Endothelial cell of umbilical vein (primary cell): ENCODE results near the gene COX7A2L. TPM values are rescaled to one million over a fixed set of nuclear protein-coding genes. Genes with fewer than 3 reads are reported as not detected.

Experiments
- BruUV-seq: library from RNA; stranded (reverse); fragments of 400-500 nt; replicated peaks from 2 replicates; lab custom pipeline; 2021; lab: Mats Ljungman, UMichigan
- CTCF ChIA-PET: fragments of 300-600, 350-600 bp; sonication (Branson Sonifier 250); formaldehyde crosslinking; loops from one replicate; lab custom pipeline; 2021; ENCODE audit warnings: antibody characterized with exemption, inconsistent platforms; lab: Charles Lee
- POLR2A ChIA-PET: fragments of 300-600, 350-600 bp; sonication (Branson Sonifier 250); formaldehyde crosslinking; loops from one replicate; lab custom pipeline; 2021; ENCODE audit warnings: antibody characterized with exemption, inconsistent platforms; lab: Charles Lee
- DNase-seq: peaks from one replicate; pipeline ENCODE4 v3.0.0-alpha.2; 2011; ENCODE audit warnings: low read depth, low spot score
- FAIRE-seq: peaks from 2 replicates; lab custom pipeline; 2011; peaks lifted over from hg19 to GRCh38; lab: Jason Lieb, UNC
- H2AFZ ChIP-seq: 2 replicates; pipeline ENCODE4 v1.6.0; 2012; ENCODE audit warnings: low read depth, low read length, control low read depth, inconsistent platforms
- H3K27ac ChIP-seq: 2 replicates; pipeline ENCODE4 v1.5.1; 2011; ENCODE audit warnings: low read depth, mild to moderate bottlenecking, control low read depth, low read length, moderate library complexity; ENCODE audit not compliant: insufficient read depth
- H3K27me3 ChIP-seq, 2 experiments: 2 replicates each; pipeline versions ENCODE4 v1.6.0 to v1.6.1; 2011; ENCODE audit warnings: low read length in 2 of 2, mixed read lengths in 1 of 2; ENCODE audit not compliant: control insufficient read depth in 2 of 2, insufficient read depth in 2 of 2
- H3K36me3 ChIP-seq, 2 experiments: 2 replicates in 1 of 2; 3 replicates in 1 of 2; pipeline ENCODE4 v1.5.1; 2011; ENCODE audit warnings: low read length in 2 of 2, mild to moderate bottlenecking in 1 of 2, moderate library complexity in 1 of 2; ENCODE audit not compliant: control insufficient read depth in 2 of 2, insufficient read depth in 2 of 2; ENCODE audit errors: extremely low read depth in 1 of 2
- H3K4me1 ChIP-seq: 3 replicates; pipeline ENCODE4 v1.5.1; 2011; ENCODE audit warnings: mild to moderate bottlenecking, low read length; ENCODE audit not compliant: control insufficient read depth, insufficient read depth; ENCODE audit errors: extremely low read depth
- H3K4me2 ChIP-seq: 2 replicates; pipeline ENCODE4 v1.6.1; 2011; ENCODE audit warnings: low read length, control low read depth, mixed read lengths; ENCODE audit not compliant: insufficient read depth
- H3K4me3 ChIP-seq, 3 experiments: fragments of 200-600 bp in 1 of 3; sonication (generic), shearing (Covaris generic) in 1 of 3; replicated peaks in 1 of 3; 2 replicates each; pipeline ENCODE4 v1.5.1; 2011 to 2016; ENCODE audit warnings: control low read depth in 3 of 3, low read length in 3 of 3, mild to moderate bottlenecking in 2 of 3, inconsistent platforms in 1 of 3, low read depth in 1 of 3, moderate library complexity in 1 of 3; ENCODE audit not compliant: insufficient read depth in 1 of 3
- H3K79me2 ChIP-seq: 2 replicates; pipeline ENCODE4 v1.6.0; 2012; ENCODE audit warnings: low read length, inconsistent platforms; ENCODE audit not compliant: control insufficient read depth, insufficient read depth
- H3K9ac ChIP-seq: replicated peaks from 2 replicates; pipeline ENCODE3; 2011; ENCODE audit warnings: low read length, control low read depth; ENCODE audit not compliant: insufficient read depth; ENCODE audit errors: extremely low read depth
- H3K9me1 ChIP-seq: replicated peaks from 3 replicates; pipeline ENCODE4 v1.6.0; 2011; ENCODE audit warnings: mild to moderate bottlenecking, low read length; ENCODE audit not compliant: control insufficient read depth, insufficient read depth; ENCODE audit errors: extremely low read depth
- H3K9me3 ChIP-seq: replicated peaks from 2 replicates; pipeline ENCODE4 v1.5.1; 2012; ENCODE audit warnings: low read length, inconsistent platforms; ENCODE audit not compliant: control insufficient read depth, insufficient read depth
- H4K20me1 ChIP-seq: replicated peaks from 2 replicates; pipeline ENCODE3; 2011; ENCODE audit warnings: mild to moderate bottlenecking, low read length; ENCODE audit not compliant: control insufficient read depth, insufficient read depth; ENCODE audit errors: extremely low read depth
- EZH2 ChIP-seq: IDR thresholded peaks from 2 replicates; pipeline ENCODE4 v1.6.1; 2012; ENCODE audit warnings: borderline replicate concordance, low read depth, mild to moderate bottlenecking, moderate library complexity, low read length, inconsistent platforms; ENCODE audit not compliant: severe bottlenecking
- FOS ChIP-seq: IDR thresholded peaks from 2 replicates; pipeline ENCODE4 v1.6.1; 2011; ENCODE audit warnings: mild to moderate bottlenecking, low read length, moderate library complexity, borderline replicate concordance; ENCODE audit not compliant: insufficient read depth
- GATA2 ChIP-seq: IDR thresholded peaks from 2 replicates; pipeline ENCODE4 v1.7.0; 2011; ENCODE audit warnings: low read depth, mild to moderate bottlenecking, moderate library complexity, mixed read lengths, low read length; ENCODE audit not compliant: insufficient read length, insufficient read depth
- JUN ChIP-seq: IDR thresholded peaks from 2 replicates; pipeline ENCODE4 v1.6.1; 2011; ENCODE audit warnings: borderline replicate concordance, low read depth; ENCODE audit not compliant: insufficient read length, insufficient read depth
- MAX ChIP-seq: IDR thresholded peaks from 2 replicates; pipeline ENCODE4 v1.6.1; 2011; ENCODE audit not compliant: insufficient read depth, insufficient read length
- MYC ChIP-seq: IDR thresholded peaks from one replicate; pipeline ENCODE4 v1.6.1; 2011; ENCODE audit warnings: mild to moderate bottlenecking, low read depth, low read length
- POLR2A ChIP-seq: IDR thresholded peaks from 2 replicates; pipeline ENCODE4 v1.6.1; 2012; ENCODE audit warnings: low read depth, mild to moderate bottlenecking, control low read depth, low read length
- POLR2AphosphoS5 ChIP-seq: IDR thresholded peaks from 2 replicates; pipeline ENCODE4 v1.6.1; 2012; ENCODE audit warnings: low read depth, mild to moderate bottlenecking, control low read depth, low read length, moderate library complexity; ENCODE audit not compliant: insufficient read depth
- dilution Hi-C: fragments of 300-500 bp; cut with MboI; formaldehyde crosslinking; loops from one replicate; pipeline ENCODE4 v1.15.0; 2019; ENCODE audit warnings: low sequenced_read_pairs; ENCODE audit not compliant: extremely low pct_ligation_motif_present
- intact Hi-C: fragments of 100-400 bp; cut with micrococcal nuclease; formaldehyde crosslinking; loops from one replicate; pipeline ENCODE4 v1.10.0; 2022
- polyA plus RNA-seq, 4 experiments: library from polyadenylated mRNA; depleted of rRNA in 3 of 4; stranded (reverse) in 3 of 4; unstranded in 1 of 4; fragments of >200 nt; gene quantifications; 2 replicates each; pipeline versions ENCODE4 v1.2.1 to v1.2.3, GENCODE V29; 2011 to 2012; ENCODE audit warnings: missing spikeins in 1 of 4
- total RNA-seq: library from RNA; stranded (reverse); gene quantifications from 2 replicates; pipeline ENCODE4 v1.2.3, GENCODE V29; 2021
- TF ChIP-seq, protein P1 (sequence below), 2 donors: IDR thresholded peaks; 1 replicate in 1 of 2; 2 replicates in 1 of 2; pipeline ENCODE4 v1.5.1; 2011; ENCODE audit warnings: low read length in 2 of 2, mild to moderate bottlenecking in 2 of 2, moderate library complexity in 2 of 2, control low read depth in 1 of 2, inconsistent platforms in 1 of 2, low read depth in 1 of 2; ENCODE audit not compliant: insufficient read depth in 1 of 2; ENCODE audit errors: extremely low read depth in 1 of 2

COX7A2L gene
- total and polyA plus RNA-seq, 2 donors (not counting 3 experiments of a cell fraction or from before 2014, with no cell fraction given) = 94.2 to 119 TPM

- ChIA-PET CTCF (interaction anchor here (0.7 to 2.8 kb wide), 4 partner anchors 9 to 303 kb away, joined by 3 to 9 read pairs (median 6); no protein-coding TSS in a partner anchor), POLR2A (no interaction called here)
- no peaks in the 10 kb centered on the region for H4K20me1 ChIP-seq
- peaks cover 0 to 2% of the 10 kb centered on the region in 2 experiments for H3K27me3 ChIP-seq
- H3K4me2 ChIP-seq = peak overlapping the region; percentile 87
- no peaks in the 10 kb centered on the region for H3K9me1 ChIP-seq
- peak overlapping the region; percentile 94 for H3K9ac ChIP-seq
- no peaks in the 10 kb centered on the region for H3K9me3 ChIP-seq
- FAIRE-seq = no peak
- H3K4me1 ChIP-seq = peaks cover 18% of the 10 kb centered on the region
- BruUV-seq = no TSS peak
- DNase-seq = peak; percentile 53
- dilution Hi-C loops = no loop called here
- TF ChIP-seq POLR2AphosphoS5 = no peak
- TF ChIP-seq MAX = no peak
- no peak for TF ChIP-seq EZH2
- no peak for TF ChIP-seq GATA2
- TF ChIP-seq JUN = no peak
- TF ChIP-seq POLR2A = no peak
- TF ChIP-seq, protein P1, sequence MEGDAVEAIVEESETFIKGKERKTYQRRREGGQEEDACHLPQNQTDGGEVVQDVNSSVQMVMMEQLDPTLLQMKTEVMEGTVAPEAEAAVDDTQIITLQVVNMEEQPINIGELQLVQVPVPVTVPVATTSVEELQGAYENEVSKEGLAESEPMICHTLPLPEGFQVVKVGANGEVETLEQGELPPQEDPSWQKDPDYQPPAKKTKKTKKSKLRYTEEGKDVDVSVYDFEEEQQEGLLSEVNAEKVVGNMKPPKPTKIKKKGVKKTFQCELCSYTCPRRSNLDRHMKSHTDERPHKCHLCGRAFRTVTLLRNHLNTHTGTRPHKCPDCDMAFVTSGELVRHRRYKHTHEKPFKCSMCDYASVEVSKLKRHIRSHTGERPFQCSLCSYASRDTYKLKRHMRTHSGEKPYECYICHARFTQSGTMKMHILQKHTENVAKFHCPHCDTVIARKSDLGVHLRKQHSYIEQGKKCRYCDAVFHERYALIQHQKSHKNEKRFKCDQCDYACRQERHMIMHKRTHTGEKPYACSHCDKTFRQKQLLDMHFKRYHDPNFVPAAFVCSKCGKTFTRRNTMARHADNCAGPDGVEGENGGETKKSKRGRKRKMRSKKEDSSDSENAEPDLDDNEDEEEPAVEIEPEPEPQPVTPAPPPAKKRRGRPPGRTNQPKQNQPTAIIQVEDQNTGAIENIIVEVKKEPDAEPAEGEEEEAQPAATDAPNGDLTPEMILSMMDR (IDR thresholded peaks at IDR 0.05; ENCODE audit: extremely low read depth in 1 of 2, insufficient read depth in 1 of 2, low read depth in 1 of 2, low read length in 2 of 2) = no peak
- TF ChIP-seq FOS = no peak
- no peak for TF ChIP-seq MYC
- peak overlapping the region; percentile 61 to 92 (median 77) for H3K4me3 ChIP-seq
- intact Hi-C loops = loop anchor here (2.0 kb wide), 4 partner anchors 31 to 313 kb away; partner anchors contain the start of gene EML4
- H3K27ac ChIP-seq = peak overlapping the region; percentile 97
- H3K36me3 ChIP-seq = no peaks in the 10 kb centered on the region
- H3K79me2 ChIP-seq = peaks cover 51% of the 10 kb centered on the region
- H2AFZ ChIP-seq = peak overlapping the region; percentile 9
These were observed 993 bp downstream of the COX7A2L start for GRCh38 chr2:42359965-42360483.
